ENCODE results near the gene OR8D4.

The OR8D4 gene

GRCh38 chr11:123956752-123957151 is 54.8 kb downstream of the OR8D4 start:
- no peak for ATAC-seq
- no peak for TF ChIP-seq GLIS3 (CRISPR knock-in tag; IDR thresholded peaks at IDR 0.05)
- TF ChIP-seq ZC3H10 (CRISPR knock-in tag; IDR thresholded peaks at IDR 0.05): no peak
- TF ChIP-seq RARB (CRISPR knock-in tag; IDR thresholded peaks at IDR 0.05): no peak
- TF ChIP-seq CSRNP3 (CRISPR knock-in tag; IDR thresholded peaks at IDR 0.05): no peak
- no peak for TF ChIP-seq SNAI2 (CRISPR knock-in tag; IDR thresholded peaks at IDR 0.05)
- TF ChIP-seq OSR1 (CRISPR knock-in tag; IDR thresholded peaks at IDR 0.05): no peak
- no peak for TF ChIP-seq PATZ1 (CRISPR knock-in tag; IDR thresholded peaks at IDR 0.05; ENCODE audit: borderline replicate concordance)
- TF ChIP-seq TSHZ2 (CRISPR knock-in tag; IDR thresholded peaks at IDR 0.05): no peak
- TF ChIP-seq ESRRG (CRISPR knock-in tag; IDR thresholded peaks at IDR 0.05): no peak

Data from SK-N-SH treated with all-trans-retinoic acid at 6 μM for 48 hours (cell line).